Calu3 (cell line): ENCODE measurements around the gene DPYD. TPM values are rescaled to one million over a fixed set of nuclear protein-coding genes. Genes with fewer than 3 reads are reported as not detected.

ENCODE experiments used
- BruUV-seq: library from RNA; stranded (reverse); fragments of 400-500 nt; replicated peaks from 2 replicates; lab custom pipeline; 2021; lab: Mats Ljungman, UMichigan
- CTCF ChIA-PET: fragments of 300-600 bp; sonication (Branson Sonifier 250); formaldehyde crosslinking; loops from one replicate; lab custom pipeline; 2022; ENCODE audit warnings: antibody characterized with exemption; lab: Charles Lee
- DNase-seq: peaks from one replicate; pipeline ENCODE4 v3.0.0; 2022
- H3K27ac Mint-ChIP-seq: one replicate; pipeline ENCODE4 v1.8.0; 2022; ENCODE audit warnings: mixed read lengths; ENCODE audit not compliant: unreplicated experiment
- H3K27me3 Mint-ChIP-seq: one replicate; pipeline ENCODE4 v1.8.0; 2022; ENCODE audit warnings: mixed read lengths; ENCODE audit not compliant: unreplicated experiment
- H3K36me3 Mint-ChIP-seq: one replicate; pipeline ENCODE4 v1.8.0; 2022; ENCODE audit warnings: mild to moderate bottlenecking, moderate library complexity, mixed read lengths; ENCODE audit not compliant: insufficient read depth, unreplicated experiment
- H3K4me1 Mint-ChIP-seq: one replicate; pipeline ENCODE4 v1.8.0; 2022; ENCODE audit warnings: mild to moderate bottlenecking, low read depth, mixed read lengths; ENCODE audit not compliant: unreplicated experiment
- H3K4me3 Mint-ChIP-seq: one replicate; pipeline ENCODE4 v1.8.0; 2022; ENCODE audit warnings: mild to moderate bottlenecking, low read depth, moderate library complexity, mixed read lengths; ENCODE audit not compliant: unreplicated experiment
- H3K9me3 Mint-ChIP-seq: one replicate; pipeline ENCODE4 v1.8.0; 2022; ENCODE audit warnings: low read depth, mixed read lengths; ENCODE audit not compliant: unreplicated experiment
- CTCF ChIP-seq: fragments of 200-600 bp; IDR thresholded peaks from one replicate; pipeline ENCODE4 v1.8.0; 2022; ENCODE audit warnings: antibody characterized with exemption; ENCODE audit not compliant: unreplicated experiment
- intact Hi-C: fragments of 100-400 bp; cut with micrococcal nuclease; formaldehyde crosslinking; loops from one replicate; pipeline ENCODE4 v1.10.0; 2022; ENCODE audit not compliant: unreplicated experiment
- total RNA-seq: library from RNA; stranded (reverse); gene quantifications from 2 replicates; pipeline ENCODE4 v1.2.3, GENCODE V29; 2022

Gene DPYD
- total RNA-seq, 1 experiment from 2014 or later: 15.6 TPM

GRCh38 chr1:97424209-97424608, 496.6 kb downstream of the DPYD start:
- CTCF ChIA-PET: no interaction called here
- no peak for DNase-seq
- H3K9me3 Mint-ChIP-seq: no peaks in the 10 kb centered on the region
- no peaks in the 10 kb centered on the region for H3K27me3 Mint-ChIP-seq
- H3K4me3 Mint-ChIP-seq: no peak overlapping the region
- intact Hi-C loops: no loop called here
- no peaks in the 10 kb centered on the region for H3K36me3 Mint-ChIP-seq
- H3K27ac Mint-ChIP-seq: no peak overlapping the region
- H3K4me1 Mint-ChIP-seq: no peaks in the 10 kb centered on the region
- no TSS peak for BruUV-seq
- no peak for TF ChIP-seq CTCF

- no peak overlapping the region for H3K27ac Mint-ChIP-seq
- no peaks in the 10 kb centered on the region for H3K36me3 Mint-ChIP-seq
- intact Hi-C loops: no loop called here
- H3K4me1 Mint-ChIP-seq: no peaks in the 10 kb centered on the region
- BruUV-seq: no TSS peak
- H3K27me3 Mint-ChIP-seq: no peaks in the 10 kb centered on the region
- H3K9me3 Mint-ChIP-seq: no peaks in the 10 kb centered on the region
- no peak for TF ChIP-seq CTCF
- no peak overlapping the region for H3K4me3 Mint-ChIP-seq
- CTCF ChIA-PET: no interaction called here
- no peak for DNase-seq
These were observed 497.4 kb downstream of the DPYD start for GRCh38 chr1:97423403-97423802.

- H3K27ac Mint-ChIP-seq: no peak overlapping the region
- no TSS peak for BruUV-seq
These were observed 503.2 kb downstream of the DPYD start for GRCh38 chr1:97417661-97418060.

GRCh38 chr1:97414682-97415312, 506.0 kb downstream of the DPYD start:
- DNase-seq: no peak
- CTCF ChIA-PET: no interaction called here
- no peak overlapping the region for H3K27ac Mint-ChIP-seq
- H3K9me3 Mint-ChIP-seq: no peaks in the 10 kb centered on the region
- H3K4me3 Mint-ChIP-seq: no peak overlapping the region
- intact Hi-C loops: no loop called here
- no peaks in the 10 kb centered on the region for H3K4me1 Mint-ChIP-seq
- BruUV-seq: no TSS peak
- no peaks in the 10 kb centered on the region for H3K27me3 Mint-ChIP-seq
- no peaks in the 10 kb centered on the region for H3K36me3 Mint-ChIP-seq
- no peak for TF ChIP-seq CTCF

More at GRCh38 chr1:97417661-97418060, 503.2 kb downstream of the DPYD start:
- Mint-ChIP-seq H3K4me3 (no peak overlapping the region), H3K36me3 (no peaks in the 10 kb centered on the region), H3K27me3 (no peaks in the 10 kb centered on the region), H3K4me1 (no peaks in the 10 kb centered on the region), H3K9me3 (no peaks in the 10 kb centered on the region)
- TF ChIP-seq CTCF: no peak
- intact Hi-C loops: no loop called here
- no peak for DNase-seq
- CTCF ChIA-PET: no interaction called here
